ENCODE data around the gene DGCR6L. TPM values are rescaled to one million over a fixed set of nuclear protein-coding genes. Genes with fewer than 3 reads are reported as not detected.
A peak's percentile ranks its signal among the peaks of the same experiment; 100 is the strongest.
"Not testable (repeated sequence)": the region's sequence is repeated elsewhere in the genome, so short reads cannot be mapped to it uniquely, and the experiment has no call there.

The DGCR6L gene
- total RNA-seq, 1 donor from 2014 or later, result 39.8 TPM

DNA sequence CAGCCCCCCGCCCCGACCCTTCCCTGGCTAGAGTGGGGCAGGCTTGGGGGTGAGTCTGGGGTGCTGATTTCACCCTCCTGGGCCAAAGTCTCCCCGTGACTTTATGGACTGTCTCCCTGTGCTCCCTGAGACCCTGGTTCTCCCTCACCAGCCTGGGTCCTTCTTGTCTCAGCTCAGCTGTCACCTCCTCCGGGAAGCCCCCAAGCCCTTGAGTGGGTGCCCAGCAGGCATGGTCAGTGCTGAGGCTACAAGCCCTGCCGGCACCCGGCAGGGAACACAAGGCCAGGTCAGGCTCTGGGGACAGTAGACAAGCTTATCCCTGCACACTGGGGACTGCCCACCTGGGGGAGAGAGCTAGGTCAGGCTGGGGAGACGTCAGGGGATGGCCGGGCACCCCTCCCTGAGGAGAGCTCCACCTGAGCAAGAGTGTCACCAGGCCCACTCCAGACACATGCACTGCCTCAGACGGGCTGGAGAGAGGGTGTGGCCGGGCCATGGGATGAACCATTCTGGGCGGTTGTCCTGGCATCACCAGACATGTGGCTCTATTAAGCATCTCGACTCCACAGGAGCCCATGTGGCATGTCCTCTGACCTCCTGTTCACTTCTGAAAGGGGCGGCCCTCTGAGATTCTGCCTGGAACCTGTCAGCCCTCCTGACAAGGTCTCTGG lies 29.1 kb downstream of the DGCR6L start:
- Histone ChIP-seq H3K4me1 (no peaks in the 10 kb centered on the region), H3K27me3 (no peaks in the 10 kb centered on the region), H3K27ac (no peak overlapping the region), H3K9me3 (no peaks in the 10 kb centered on the region), H3K36me3 (no peaks in the 10 kb centered on the region), H3K4me3 (no peak overlapping the region)
- intact Hi-C loops (cut with DNase I), result no loop called here
- DNase-seq (ENCODE audit: extremely low spot score in 2 of 2), result no peak
- TF ChIP-seq POLR2AphosphoS5 (IDR thresholded peaks at IDR 0.05; ENCODE audit: insufficient read depth in 1 of 2, low read depth in 1 of 2) (no peak), POLR2A (IDR thresholded peaks at IDR 0.05) (no peak)
- TF ChIP-seq, protein P1, sequence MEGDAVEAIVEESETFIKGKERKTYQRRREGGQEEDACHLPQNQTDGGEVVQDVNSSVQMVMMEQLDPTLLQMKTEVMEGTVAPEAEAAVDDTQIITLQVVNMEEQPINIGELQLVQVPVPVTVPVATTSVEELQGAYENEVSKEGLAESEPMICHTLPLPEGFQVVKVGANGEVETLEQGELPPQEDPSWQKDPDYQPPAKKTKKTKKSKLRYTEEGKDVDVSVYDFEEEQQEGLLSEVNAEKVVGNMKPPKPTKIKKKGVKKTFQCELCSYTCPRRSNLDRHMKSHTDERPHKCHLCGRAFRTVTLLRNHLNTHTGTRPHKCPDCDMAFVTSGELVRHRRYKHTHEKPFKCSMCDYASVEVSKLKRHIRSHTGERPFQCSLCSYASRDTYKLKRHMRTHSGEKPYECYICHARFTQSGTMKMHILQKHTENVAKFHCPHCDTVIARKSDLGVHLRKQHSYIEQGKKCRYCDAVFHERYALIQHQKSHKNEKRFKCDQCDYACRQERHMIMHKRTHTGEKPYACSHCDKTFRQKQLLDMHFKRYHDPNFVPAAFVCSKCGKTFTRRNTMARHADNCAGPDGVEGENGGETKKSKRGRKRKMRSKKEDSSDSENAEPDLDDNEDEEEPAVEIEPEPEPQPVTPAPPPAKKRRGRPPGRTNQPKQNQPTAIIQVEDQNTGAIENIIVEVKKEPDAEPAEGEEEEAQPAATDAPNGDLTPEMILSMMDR (IDR thresholded peaks at IDR 0.05), result no peak

DNA sequence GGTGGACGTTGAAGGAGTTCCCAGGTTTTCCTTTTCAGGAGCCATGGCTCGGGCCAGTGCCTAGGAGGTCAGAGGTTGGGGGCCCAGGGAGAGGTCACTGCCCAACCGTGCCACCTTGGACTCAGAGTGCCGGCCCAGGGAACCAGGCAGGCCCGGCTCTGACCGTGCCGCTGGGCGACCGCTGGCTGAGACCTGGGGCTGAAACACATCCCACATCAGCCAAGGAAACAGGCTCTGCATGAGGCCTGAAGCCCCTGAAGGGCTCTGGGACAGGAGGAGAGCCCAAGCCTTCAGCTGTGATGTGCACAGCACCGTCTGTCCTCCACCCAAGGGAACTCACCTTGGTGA lies 29.8 kb downstream of the DGCR6L start:
- intact Hi-C loops (cut with DNase I), result no loop called here
- Histone ChIP-seq H3K4me1 (no peaks in the 10 kb centered on the region), H3K9me3 (no peaks in the 10 kb centered on the region), H3K4me3 (no peak overlapping the region), H3K27ac (no peak overlapping the region), H3K27me3 (no peaks in the 10 kb centered on the region), H3K36me3 (no peaks in the 10 kb centered on the region)
- TF ChIP-seq, protein P1 (IDR thresholded peaks at IDR 0.05), result no peak
- no peak for TF ChIP-seq POLR2AphosphoS5 (IDR thresholded peaks at IDR 0.05; ENCODE audit: insufficient read depth in 1 of 2, low read depth in 1 of 2)
- TF ChIP-seq POLR2A (IDR thresholded peaks at IDR 0.05), result no peak
- no peak for DNase-seq (ENCODE audit: extremely low spot score in 2 of 2)

DNA sequence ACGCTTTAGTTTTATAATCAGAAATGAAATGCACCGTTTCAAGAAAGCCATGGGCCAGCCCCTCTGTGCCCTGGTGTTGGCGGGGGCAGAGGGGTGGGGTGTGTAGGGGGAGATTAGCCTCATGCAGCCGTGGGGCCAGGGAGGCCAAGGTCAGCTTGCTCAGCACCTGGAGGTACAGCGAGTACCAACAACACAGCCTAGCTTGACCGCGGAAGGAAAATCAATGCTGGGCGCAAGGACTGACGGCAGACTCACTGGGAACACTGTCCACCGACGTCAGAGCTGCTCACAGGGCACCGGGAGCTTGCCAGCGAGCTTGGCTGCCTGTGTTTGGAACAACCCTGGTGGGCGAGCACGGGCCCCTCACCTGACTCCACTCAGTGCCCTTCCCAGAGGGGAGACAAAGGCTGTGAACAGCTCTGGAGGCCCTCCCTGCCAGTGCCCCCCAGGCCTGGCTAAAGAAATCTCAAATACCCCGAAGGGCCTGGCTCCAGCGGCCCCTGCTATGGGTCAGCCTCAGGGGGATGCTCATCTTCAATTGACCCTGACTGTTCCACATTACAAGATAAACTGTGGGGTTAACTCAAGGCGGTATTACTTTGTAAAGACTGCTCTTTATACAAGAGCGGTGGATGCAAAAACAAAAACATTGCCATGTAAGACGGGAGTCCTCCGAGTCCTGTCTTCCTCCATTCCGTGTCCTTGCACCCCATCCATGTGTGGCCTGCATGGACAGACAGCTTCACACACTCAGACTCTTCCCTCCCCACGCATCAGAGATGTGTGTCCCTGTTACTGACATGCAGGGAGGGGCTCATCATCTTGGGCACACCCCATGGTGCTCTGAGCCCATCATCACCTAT lies 30.4 kb downstream of the DGCR6L start:
- H3K4me3 ChIP-seq; H3K27ac ChIP-seq; H3K27me3 ChIP-seq; H3K4me1 ChIP-seq; intact Hi-C loops (cut with DNase I); DNase-seq (ENCODE audit: extremely low spot score in 2 of 2); H3K9me3 ChIP-seq; H3K36me3 ChIP-seq: not testable (repeated sequence)

DNA sequence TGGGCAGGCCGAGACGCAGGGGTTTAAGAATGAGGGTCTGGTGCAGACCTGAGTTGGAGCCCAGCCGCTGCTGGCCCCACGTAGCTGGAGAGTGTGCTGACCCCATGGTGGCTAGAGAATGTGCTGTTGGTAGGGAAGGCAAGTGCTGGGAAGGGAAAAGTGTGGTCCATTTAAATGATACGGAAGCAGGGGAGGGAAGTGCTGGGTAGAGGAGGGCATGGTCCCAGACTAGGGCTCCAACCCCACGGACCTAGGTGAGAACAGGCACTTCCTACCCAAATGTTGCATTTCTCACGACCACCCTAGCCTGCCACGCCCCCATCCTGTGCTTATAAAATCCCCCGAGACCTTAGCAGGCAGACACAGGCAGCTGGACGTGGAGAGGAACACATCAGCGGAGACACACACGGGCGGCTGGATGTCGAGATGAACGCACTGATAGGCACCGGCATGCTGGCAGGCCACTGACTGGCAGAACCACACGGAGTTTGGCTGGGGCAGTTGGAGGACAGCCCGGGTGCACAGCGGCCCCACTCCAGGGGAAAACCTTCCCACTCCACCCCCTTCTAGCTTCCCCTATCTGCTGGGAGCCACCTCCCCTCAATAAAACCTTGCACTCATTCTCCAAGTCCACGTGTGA lies 33.0 kb downstream of the DGCR6L start:
- H3K27me3 ChIP-seq; intact Hi-C loops (cut with DNase I); H3K27ac ChIP-seq; H3K9me3 ChIP-seq; DNase-seq (ENCODE audit: extremely low spot score in 2 of 2); H3K36me3 ChIP-seq; H3K4me3 ChIP-seq; H3K4me1 ChIP-seq: not testable (repeated sequence)

DNA sequence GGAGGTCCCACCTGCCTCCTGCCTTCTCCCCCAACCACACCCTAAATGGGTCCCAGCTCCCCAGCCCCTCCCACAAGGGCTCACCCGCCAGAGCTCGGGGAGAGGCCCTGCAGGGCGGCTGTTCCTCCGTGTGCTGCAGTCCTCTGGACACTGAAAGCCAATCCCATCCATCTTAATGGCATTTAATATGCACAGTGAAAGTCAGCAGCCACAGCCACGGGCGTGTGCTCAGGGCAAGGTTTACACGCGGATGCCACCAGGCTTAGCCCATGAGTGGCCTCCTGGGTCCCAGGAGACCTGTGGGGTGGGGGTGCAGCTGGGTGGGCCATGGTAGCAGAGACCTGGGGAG lies 33.6 kb downstream of the DGCR6L start:
- DNase-seq (ENCODE audit: extremely low spot score in 2 of 2); intact Hi-C loops (cut with DNase I); H3K4me1 ChIP-seq; H3K9me3 ChIP-seq; H3K36me3 ChIP-seq; H3K27ac ChIP-seq; H3K27me3 ChIP-seq; H3K4me3 ChIP-seq: not testable (repeated sequence)

DNA sequence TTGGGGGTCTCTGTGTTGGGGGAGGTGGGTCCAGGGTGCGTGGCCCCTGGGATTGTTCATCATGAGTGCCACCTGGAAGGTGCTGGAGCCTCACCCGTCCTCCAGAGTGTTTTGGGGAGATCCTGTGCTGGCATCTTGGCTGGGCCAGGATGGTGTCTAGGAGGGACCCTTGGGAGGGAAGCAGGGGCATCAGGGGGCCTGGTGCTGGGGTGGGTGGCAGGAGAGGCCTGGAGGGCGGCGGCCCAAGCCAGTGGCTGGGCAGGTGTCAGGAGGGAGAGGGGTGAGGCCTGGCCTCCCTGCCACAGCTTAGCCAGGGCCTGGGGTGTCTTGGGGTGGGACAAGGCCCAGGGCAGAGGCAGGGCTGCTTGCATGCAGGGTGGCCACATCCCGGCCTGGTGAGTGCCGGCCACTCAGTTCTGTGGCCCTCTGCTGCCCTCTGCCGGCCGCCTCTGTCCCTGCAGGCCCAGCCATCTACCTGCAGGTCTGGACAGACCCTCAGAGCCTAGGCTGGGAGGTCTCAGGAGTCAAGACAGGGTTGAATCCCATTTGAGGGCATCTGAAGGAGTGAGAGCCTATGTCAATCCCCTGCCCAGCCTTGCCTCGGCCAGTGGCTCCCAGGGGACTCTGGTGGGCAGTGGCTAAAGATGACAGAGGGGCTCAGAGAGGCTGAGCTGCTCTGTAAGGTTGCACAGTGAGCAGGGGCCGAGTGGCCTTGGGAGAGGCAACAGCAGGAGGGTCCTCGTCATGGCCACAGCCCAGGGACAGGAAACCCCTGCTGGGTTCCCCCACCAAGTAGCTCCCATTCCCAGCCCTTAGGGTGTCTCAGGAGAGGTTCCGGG lies 34.2 kb downstream of the DGCR6L start:
- H3K27ac ChIP-seq; H3K27me3 ChIP-seq; H3K9me3 ChIP-seq; H3K36me3 ChIP-seq; DNase-seq (ENCODE audit: extremely low spot score in 2 of 2); H3K4me3 ChIP-seq; H3K4me1 ChIP-seq: not testable (repeated sequence)
- intact Hi-C loops (cut with DNase I), result loop anchor here (2.0 kb wide), 1 partner anchor 129 kb away; no protein-coding TSS in a partner anchor
- TF ChIP-seq, protein P1 (IDR thresholded peaks at IDR 0.05), result peak in 2 of 3 experiments; percentile 66 to 72
